ENCODE measurements around the gene SNRNP40.
"Not testable (repeated sequence)": the region's sequence is repeated elsewhere in the genome, so short reads cannot be mapped to it uniquely, and the experiment has no call there.

SNRNP40 gene

DNA sequence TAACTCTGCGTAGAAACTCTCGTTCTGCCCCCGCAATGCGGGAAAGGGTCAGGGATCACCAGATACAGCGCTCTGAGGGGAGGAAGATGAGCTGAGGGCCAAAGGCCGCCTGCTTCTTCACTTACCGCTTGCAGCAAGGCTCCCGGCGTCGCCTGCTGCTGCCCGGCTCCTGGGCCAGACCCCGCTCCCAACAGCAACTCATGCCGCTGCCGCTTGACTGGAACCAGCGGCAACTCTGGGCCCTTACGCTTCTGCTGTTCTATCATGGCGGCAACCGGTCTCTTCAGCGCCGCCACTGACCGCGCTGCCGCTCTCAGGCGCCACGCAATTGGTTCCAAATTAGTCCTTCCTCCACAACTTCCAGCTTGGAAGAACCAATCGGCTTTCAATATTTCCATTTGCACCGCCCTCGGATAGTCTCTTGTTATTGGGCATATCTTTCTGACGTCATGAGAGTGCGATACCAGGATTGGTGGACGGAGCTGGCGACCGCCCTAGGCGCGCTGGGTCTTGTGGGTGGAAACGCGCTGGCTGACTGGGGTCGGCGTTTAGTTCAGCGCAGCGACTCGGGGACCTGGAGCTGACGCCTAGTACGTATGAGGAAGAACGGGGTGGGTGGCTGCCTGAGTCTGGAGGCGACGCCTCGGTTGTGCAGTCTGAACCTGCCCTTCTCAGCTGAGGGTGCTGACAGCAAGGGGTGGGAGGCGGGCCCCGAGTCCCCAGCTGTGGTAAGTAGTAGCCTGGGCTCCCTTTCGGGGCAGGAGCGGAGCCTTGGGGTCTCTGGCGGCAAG, at the start of gene SNRNP40, which contains the start of gene ZCCHC17:
TSS of gene SNRNP40 (minus strand) at position 303 of the 791 bp plus-strand sequence. CDS start at position 266, 37 bp downstream.
TSS of gene ZCCHC17 (plus strand) at position 547 of the 791 bp plus-strand sequence. CDS start 13,067 bp downstream, outside the sequence.
- DNase-seq, result peak; percentile 77 to 85 (median 82)

DNA sequence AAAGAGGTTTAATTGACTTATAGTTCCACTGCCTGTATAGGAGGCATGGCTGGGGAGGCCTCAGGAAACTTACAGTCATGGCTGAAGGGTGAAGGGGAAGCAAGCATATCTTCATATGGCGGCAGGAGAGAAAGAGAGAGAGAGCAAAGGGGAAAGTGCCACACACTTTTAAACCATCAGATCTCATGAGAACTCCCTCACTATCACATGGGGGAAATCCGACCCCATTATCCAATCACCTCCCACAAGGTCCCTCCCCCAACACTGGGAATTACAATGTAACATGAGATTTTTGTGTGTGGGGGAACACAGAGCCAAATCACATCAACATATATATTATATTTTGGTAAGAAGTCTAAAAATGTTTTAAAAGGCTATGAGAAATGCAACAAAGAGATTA, 49.0 kb upstream of the SNRNP40 start:
- no peak for DNase-seq

DNA sequence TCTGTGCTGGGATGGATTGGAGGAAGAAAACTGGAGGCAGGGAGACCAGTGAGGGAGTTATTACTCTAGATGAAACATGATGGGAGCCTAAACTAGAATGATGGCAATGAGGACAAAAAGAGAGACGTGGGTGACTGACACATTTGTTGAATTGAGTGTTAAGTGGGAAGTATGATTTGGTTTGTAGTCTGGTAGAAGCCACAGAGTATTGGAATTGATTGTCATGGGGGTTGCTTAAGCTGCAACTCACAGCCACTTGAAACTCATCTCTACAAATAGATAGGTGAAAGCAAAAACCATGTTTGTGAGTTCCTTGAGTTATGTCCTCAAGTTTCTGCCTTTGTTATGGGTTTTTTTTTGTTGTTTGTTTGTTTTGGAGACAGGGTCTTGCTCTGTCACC, 47.9 kb upstream of the SNRNP40 start:
- DNase-seq, result no peak

DNA sequence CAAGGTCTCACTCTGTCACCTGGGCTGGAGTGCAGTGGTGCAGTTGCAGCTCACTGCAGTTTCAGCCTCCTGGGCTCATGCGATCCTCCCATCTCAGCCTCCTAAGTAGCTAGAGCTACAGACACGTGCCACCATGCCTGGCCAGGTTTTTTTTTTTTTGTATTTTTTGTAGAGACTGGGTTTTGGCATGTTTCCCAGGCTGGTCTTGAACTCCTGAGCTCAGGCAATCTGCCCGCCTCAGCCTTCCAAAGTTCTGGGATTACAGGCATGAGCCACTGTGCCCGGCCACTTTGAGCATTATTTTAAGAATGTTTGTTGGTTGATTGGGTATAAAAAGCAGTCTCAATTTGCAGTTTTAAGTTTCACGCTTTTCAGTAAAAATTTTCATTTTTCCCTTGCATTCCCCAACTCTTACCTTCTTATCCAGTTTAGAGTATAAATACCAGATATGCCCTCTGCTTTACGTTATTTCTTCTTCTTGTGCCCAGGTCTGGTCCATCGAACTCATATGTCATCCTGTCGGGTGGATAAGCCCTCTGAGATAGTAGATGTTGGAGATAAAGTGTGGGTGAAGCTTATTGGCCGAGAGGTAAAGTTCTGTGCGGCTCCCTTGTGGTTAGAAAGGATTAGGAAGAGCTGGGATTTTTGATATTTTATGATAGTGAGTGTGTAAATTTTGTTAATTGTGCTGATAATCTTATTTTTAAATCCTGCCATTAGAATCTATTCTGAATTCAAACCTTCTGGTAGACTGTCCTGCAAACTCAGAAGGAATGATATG, 40.3 kb upstream of the SNRNP40 start:
- no peak for DNase-seq

DNA sequence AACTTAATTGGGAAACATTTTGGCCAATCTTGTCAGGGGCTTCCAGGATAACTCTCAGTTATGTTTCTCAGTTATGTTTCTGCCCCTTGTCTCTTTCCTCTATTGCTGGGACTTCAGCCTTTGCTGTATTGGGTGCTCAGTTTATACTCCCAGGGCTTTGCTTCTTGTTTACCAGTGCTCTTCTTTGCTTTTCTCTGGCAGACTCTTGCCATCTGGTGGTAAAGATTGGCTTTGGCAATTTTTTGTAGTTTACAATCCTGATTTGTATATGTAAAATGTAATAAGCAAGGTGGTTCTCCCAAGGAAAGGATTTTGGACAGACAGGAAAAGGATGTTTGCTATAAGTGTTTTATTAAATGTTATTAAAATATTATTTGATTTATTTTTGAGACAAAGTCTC, 38.4 kb upstream of the SNRNP40 start:
- DNase-seq, result no peak

DNA sequence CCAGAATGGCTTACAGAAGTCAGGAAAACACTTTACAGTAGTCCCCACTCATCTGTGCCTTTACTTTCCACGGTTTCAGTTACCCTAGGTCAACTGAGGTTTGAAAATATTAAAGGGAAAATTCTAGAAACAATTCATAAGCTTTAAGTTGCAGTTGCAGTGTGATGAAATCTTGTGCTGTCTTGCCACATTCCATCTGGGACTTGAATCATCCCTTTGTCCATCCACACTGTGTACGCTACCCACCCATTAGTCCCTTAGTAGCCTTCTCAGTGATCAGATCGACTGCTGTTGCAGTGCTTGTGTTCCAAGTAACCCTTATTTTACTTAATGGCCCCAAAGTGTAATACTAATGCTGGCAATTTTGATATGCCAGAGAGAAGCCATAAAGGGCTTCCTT, 30.8 kb upstream of the SNRNP40 start:
- DNase-seq, result no peak

DNA sequence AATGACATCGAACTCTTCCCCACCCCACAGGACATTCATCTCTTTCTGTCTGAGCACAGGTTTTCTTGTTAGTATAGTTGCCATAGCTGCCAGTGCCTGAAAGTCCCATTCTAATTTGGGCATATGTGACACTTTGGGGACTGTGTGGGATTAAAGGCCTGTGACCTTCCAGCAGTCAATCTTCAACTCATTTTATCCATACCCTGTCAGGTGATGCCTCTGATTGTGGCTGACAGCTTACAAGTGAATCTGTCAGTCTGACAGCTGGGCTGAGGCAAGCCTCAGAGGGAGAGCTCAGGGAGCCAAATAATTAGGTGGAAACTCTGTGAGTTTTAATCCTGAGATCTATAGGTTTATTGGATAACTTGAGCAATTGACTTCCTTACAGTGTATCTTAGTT, 29.9 kb upstream of the SNRNP40 start:
- no peak for DNase-seq

DNA sequence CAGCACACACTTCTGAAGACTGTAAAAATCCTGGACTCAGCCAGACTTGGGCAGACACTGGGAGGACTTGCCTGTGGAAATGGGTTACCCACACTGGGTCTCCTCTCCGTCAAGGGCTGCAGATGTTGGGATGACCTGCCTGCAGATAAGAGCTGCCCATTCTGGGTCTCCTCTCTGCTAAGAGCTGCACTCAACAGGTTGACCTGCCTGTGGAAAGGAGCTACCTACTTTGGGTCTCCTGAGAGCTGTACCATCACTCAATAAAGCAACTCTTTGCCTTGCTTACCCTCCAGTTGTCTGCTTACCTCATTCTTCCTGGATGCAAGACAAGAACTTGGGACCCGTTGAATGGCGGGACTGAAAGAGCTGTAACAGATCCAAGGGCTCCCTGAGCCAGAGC, 28.4 kb upstream of the SNRNP40 start:
- DNase-seq, result no peak

DNA sequence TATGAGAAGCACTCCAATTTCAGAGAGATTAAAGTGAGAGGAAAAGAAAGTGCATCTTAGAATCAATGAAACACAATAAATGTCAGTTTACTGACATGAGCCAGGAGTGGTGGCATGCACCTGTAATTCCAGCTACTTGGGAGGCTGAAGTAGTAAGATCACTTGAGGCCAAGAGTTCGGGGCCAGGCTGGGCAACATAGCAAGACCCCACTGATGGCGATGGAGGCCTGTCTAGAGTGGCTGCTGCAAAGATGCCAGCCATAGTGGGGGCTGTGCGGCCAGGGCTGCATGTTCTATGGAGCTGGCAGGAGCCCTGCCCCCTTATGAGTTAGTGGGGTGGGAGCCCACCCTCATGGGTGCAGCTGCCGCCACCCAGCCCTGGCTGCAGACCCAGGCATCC, 27.5 kb upstream of the SNRNP40 start:
- DNase-seq, result no peak

DNA sequence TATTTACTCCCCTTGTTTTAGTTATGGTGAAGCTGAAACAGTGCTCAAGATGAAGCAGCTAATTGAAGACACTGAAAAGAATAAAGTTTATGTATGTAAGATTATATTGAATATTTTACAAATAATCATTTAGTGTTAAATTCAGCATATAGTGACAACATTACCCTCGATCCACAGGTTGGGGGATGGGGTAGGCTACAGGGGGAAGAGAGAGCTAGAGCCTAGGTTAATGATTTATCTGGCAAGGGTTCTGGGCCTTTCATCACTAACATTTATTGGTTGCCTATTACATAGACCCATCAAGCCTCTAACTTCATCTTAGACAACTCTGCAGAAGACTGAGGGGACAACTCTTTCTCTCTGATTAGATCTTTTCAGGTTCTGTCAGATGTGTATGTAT, 21.6 kb upstream of the SNRNP40 start:
- no peak for DNase-seq

DNA sequence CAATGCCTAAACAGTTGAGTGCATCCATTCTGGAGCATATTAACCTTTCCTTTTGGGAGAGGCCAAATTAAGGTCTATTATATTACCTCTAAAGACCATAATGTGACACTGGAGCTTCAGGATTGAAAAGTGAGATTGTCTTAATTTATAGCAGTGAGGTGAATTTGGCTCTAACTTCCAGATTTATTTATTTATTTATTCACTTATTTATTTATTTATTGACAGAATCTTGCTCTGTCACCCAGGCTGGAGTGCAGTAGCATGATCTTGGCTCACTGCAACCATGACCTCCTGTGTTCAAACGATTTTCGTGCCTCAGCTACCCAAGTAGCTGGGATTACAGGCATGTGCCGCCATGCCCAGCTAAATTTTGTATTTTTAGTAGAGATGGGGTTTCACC, 19.3 kb upstream of the SNRNP40 start:
- DNase-seq, result no peak

DNA sequence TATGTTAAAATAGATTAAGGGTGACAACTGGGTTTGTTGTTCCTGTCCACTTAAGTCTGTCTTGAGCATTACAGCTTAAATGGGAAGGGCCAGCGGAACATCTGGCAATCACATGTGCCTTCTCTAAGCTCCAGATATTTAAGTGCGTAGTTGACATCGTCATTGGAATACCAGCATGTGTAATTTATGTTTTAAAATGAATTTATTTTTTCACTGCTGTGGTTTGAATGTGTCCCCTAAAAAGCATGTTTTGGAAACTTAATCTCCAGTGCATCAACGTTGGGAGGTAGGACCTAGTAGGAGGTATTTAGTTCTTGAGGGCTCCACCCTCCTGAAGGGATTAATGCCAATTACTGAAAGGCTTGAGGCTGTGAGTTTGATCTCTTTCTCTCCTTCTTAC, 13.6 kb upstream of the SNRNP40 start:
- no peak for DNase-seq

DNA sequence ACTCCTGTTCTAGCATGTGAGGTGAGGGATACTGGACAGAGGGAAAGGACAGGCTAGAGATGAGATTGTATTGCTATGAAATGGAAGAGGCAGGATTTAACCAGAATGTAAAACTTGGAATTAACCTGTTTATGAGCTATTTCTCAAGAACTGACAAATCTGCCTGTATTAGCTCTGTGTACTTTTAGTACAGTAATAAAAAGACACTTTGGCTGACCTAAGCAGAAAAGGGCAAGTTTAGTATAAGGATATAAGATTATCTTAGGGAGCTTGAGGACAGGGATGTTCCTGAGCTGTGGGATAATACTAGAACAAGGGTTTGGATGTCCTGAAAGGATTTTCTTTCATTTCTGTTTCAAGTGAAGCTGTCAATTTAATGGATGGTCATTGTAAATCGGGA, 11.4 kb upstream of the SNRNP40 start:
- DNase-seq, result no peak

DNA sequence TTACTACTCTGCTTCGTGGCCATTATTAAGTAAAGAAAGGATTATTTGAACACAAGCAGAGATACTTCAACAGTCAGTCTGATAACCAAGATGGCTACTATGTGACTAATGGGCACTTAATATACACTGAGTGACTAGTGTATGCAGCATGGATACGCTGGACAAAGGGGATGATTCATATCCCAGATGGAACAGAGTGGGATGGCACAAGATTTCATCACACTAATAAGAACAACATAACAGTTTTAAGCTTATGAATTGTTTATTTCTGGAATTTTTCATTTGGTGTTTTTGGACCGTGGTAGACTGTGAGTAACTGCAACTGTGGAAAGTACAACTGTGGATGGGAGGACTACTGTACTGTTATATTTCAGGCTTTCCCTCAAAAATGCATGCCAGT, 9.7 kb upstream of the SNRNP40 start:
- no peak for DNase-seq

DNA sequence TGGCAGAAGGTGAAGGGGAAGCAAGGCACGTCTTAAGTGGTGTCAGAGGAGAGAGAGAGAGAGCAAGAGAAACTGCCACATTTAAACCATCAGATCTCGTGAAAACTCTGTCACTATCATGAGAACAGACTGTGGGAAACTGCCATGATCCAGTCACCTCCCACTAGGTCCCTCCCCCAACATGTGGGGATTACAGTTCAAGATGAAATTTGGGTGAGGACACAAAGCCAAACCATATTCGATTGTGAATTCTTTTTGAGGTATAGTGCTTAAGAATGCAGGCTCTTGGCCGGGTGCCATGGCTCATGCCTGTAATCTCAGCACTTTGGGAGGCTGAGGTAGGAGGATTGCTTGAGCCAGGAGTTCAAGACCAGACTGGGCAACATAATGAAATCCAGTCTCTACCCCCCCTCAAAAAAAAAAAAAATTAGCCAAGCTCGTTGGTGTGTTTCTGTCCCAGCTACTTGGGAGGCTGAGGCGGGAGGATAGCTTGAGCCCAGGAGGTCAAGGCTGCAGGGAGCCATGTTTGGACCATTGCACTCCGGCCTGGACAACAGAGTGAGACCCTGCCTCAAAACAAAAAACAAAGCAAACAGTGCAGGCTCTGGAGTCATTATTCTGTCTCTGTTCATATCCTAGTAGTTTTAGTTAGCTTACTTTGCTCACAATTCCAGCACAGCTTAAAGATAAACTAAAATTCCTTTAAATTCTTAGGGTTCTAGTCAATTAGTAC, 6.3 kb upstream of the SNRNP40 start:
- no peak for DNase-seq

DNA sequence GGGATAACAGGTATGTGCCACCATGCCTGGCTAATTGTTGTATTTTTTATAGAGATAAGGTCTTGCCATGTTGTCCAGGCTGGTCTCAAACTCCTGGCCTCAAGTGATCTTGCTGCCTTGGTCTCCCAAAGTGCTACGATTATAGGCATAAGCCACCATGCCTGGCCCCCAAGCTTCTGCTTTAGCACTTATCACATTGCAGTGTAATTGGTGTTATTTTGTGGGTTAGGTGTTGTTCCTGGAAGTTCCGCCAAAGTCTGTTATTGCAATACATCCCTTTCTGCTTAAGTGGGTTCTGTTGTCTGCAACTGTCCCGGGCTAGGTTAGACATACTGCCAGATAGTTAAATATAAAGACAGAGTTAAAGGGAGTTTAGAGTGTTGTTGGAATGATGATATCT, 3.6 kb upstream of the SNRNP40 start:
- DNase-seq, result no peak

DNA sequence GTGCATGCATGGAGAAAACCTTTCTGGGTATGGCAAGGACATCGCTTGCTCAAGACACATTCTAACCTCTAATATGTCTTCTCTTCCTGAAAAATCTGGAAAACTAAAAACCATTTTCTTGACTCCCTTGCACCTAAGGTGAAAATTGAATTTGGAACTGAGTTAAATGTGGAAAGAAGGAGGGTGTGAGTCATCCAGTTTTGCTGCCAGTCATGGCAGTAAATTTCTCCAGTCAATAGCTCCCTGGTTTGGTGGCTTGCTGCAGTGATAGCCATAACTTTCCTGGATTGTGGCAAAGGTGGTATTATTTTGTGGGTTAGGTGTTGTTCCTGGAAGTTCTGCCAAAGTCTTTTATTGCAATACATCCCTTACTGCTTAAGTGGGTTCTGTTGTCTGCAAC, 2.8 kb upstream of the SNRNP40 start:
- no peak for DNase-seq

DNA sequence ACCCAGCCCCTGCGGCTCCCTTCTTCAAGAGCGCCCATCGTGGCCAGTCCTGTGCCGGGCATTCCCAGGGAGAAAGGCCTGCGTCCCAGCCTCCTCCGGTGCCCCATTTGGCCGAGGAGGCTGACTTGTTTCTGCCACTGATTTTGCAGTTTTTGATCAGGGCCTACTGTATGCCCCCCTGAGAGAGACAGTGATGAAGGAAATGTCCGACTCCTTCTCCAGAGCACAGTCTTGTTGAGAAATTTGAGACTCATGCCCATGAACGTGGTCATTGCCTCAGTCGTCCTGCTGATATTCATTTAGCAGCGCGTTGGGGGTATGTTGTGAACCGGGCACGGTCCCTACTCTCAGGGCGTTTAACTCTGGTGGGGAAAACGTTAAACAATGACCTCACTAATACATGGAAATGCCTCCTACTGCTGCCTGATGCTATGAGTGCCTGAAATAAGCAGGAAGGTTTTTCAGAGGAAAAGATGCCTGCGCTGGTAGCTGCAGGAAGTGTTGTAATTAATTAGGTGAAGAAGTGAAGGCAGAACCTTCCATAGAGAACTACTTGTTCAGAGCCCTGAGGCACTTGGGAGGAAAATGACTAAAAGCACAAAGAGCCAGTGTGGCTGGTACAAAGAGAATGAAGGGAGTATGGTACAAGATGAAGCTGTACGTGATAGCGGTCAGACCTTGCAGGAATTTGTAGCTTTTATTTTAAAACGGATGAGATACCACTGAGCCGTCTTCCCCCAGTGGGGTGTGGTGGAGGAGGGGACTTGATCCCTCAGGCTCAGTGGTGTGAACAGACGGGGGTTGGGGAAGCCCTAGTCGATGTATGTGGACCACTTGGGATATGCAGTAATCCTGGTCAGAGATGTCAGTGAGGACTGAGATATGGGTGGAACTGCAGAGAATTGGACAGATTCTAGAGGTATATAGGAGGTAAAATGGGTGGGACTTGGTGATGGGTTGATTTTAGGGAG, 974 bp upstream of the SNRNP40 start:
- no peak for DNase-seq

DNA sequence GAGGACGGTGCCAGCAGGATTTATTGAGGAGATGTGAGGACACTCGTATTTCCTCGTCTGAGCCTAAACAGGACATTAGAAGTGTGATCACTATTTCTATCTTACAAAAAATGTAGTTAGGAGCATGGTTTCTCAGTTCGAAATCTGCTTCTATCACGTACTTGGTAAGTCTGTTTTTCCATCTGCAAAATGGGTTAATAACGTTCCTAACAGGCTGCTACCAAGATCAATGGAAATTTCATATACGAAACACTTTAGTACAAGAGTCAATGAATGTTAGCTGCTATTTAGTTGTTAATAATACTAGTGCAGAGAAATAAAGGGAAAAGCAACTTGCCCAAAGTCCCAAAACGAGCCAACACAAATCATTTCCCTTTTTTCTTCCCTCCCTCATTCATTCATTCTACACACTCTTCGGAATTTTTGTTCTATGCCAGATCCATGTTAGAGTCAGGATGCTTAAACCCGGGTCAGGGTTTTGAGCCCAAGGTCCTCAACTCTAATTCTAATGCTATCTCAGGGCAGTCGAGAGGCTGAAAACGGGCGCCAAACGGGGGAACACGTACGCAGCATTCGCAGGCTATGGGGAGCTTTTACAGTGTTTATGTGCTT, 608 bp downstream of the SNRNP40 start:
- DNase-seq, result no peak

DNA sequence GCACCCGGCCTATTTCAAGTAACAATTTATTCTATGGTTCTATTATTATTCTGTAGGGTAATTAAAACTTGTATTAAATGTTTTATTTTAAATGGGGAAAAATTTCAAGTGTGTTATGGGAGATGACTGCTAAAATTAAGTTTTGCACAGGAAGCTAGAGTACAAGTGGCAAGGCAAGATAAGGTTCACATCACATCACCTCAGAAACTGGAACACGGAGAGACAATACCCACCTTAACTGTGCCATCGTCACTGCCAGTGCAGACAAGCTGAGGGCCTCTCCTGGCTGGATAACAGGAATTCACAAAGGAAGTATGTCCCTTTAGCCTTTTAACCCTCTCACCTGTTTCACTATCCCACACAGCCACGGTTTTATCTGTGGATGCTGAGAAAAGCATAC, 7.6 kb downstream of the SNRNP40 start:
- no peak for DNase-seq

DNA sequence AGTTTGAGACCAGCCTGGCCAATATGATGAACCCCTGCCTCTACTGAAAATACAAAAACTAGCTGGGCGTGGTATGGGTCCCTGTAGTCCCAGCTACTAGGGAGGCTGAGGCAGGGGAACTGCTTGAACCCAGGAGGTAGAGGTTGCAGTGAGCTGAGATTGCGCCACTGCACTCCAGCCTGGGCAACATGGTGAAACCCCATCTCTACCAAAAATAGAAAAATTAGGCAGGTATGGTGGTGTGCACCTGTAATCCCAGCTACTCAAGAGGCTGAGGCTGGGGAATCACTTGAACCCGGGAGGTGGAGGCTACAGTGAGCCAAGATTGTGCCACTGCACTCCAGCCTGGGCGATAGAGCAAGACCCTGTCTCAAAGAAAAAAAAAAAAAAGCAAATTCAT, 8.8 kb downstream of the SNRNP40 start:
- not testable (repeated sequence) for DNase-seq

DNA sequence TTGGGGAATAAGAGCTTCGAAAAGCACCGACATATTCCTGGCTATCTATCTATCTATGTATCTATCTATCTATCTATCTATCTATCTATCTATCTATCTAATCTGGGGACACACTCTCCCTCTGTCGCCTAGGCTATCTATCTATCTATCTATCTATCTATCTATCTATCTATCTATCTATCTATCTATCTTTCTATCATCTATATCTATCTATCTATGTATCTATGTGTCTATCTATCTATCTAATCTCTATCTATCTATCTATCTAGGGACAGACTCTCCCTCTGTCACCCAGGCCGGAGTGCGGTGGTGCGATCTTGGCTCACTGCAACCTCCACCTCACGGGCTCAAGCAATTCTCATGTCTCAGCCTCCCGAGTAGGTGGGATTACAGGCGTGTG, 14.2 kb downstream of the SNRNP40 start:
- DNase-seq, result not testable (repeated sequence)

All from activated CD4-positive, CD25-positive, alpha-beta regulatory T cell (primary cell).